ENCODE measurements around the gene FAM3A.

DNA sequence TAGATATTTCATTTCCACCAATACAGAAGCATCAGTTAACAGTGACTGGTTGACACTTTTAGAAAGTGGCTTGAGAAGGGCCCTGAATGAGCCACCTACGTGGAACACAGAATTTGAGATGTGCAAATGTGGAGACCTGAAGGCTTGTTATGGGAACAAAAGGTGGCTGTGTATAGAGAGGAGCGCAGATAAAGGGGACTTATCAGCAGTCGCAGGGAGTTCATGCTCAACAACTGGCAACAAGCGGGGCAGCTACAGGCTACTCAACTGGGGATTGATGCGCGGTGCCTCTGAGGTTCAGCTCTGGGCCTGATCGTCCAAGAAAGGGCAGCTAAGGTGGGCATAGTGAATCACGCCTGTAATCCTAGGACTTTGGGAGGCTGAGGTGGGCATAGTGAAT is 3.4 kb upstream of the FAM3A start:
- TF ChIP-seq, protein P1, sequence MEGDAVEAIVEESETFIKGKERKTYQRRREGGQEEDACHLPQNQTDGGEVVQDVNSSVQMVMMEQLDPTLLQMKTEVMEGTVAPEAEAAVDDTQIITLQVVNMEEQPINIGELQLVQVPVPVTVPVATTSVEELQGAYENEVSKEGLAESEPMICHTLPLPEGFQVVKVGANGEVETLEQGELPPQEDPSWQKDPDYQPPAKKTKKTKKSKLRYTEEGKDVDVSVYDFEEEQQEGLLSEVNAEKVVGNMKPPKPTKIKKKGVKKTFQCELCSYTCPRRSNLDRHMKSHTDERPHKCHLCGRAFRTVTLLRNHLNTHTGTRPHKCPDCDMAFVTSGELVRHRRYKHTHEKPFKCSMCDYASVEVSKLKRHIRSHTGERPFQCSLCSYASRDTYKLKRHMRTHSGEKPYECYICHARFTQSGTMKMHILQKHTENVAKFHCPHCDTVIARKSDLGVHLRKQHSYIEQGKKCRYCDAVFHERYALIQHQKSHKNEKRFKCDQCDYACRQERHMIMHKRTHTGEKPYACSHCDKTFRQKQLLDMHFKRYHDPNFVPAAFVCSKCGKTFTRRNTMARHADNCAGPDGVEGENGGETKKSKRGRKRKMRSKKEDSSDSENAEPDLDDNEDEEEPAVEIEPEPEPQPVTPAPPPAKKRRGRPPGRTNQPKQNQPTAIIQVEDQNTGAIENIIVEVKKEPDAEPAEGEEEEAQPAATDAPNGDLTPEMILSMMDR (conservative IDR thresholded peaks at IDR 0.05; ENCODE audit: low read depth, low read length): no peak
- no peak for TF ChIP-seq EZH2 (IDR thresholded peaks at IDR 0.05; ENCODE audit: low read length, unreplicated experiment)
